DMS 273 treated with DMSO at 0.1 percent for 48 hours (cell line): ENCODE results near the gene ARHGAP11B.
"Not testable (repeated sequence)": the region's sequence is repeated elsewhere in the genome, so short reads cannot be mapped to it uniquely, and the experiment has no call there.

Source experiments
- DNase-seq: peaks from one replicate; lab custom pipeline; 2025; lab: John Stamatoyannopoulos, UW

ARHGAP11B gene

DNA sequence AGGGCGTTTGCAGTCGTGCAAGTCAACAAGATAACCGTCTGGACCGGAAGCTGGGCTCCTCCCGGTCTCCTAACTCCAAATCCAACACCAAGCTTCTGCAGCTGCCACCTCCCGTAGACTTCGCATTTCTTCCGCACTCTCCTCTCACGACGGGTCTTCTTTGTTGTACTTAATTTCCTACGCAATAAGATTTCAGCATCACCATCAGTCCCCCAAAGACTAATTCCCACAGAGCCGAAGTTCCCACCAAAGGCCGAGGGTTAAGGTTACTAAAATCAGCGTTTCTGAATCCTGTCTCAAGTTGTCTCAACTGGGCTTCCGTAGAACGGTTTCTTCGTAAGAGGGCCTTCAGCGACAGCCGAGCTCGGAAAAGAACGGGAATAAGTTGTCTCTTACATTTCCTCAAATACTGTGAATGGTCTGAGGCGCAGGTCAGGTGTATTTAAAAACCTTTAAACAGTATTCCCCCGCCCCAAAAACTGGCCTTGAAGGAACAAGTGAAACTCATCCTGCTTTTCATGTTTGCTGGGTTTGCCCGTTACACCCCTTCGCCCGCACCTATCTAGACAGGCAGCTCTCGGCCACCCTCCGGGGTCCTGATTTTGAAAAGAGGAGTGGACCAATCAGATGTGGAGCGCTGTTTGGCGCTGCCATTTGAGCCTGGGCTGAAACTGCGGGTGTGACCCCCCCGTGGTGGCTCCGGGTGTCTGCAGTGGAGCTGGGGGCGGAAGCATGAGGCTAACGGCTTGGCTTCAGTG lies at the start of gene ARHGAP11B:
ARHGAP11B (plus strand) TSS at position 693 of the 758 bp plus-strand sequence.
- DNase-seq = not testable (repeated sequence)

DNA sequence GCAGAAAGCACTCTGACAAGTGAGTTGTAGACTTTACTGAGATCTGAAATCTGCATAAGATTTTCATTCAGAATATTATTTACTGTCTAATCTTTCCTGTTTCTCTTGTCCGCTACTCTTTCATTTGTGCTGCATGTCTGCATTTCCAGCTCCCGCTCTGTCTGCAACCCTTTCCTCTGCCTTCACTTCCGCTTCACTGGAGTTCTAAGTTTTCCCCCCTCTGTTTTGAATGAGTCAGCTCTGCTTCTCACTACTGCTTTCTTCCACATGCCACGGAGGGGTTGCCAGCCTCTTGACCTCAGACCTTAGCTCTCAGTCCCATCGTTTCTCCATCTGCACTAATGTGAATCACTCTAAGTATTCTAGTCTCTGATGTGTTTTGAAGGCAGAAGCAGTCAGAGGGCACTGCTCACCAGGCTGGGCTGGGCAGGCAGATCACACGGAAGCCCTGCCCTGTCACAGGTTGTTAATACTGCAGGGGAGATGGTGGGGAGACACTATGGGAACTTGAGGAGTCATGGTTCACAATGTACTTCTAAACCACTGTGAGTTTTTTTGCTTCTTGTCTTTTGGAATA lies 46.4 kb upstream of the ARHGAP11B start:
- not testable (repeated sequence) for DNase-seq

DNA sequence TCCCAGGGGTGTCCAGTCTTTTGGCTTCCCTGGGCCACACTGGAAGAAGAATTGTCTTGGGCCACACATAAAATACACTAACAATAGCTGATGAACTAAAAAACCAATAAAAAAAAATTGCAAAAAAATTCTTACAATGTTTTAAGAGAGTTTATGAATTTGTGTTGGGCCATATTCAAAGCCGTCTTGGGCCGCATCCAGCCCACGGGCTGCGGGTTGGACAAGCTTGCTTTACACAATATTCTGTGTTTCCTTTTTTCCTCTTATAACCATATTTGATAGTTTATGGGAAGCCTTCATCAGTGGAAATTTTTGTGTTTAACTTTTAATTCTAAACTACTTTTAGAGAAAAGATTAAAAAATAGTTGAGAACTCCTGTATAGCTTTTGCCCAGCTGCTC lies 45.2 kb upstream of the ARHGAP11B start:
- DNase-seq = not testable (repeated sequence)

DNA sequence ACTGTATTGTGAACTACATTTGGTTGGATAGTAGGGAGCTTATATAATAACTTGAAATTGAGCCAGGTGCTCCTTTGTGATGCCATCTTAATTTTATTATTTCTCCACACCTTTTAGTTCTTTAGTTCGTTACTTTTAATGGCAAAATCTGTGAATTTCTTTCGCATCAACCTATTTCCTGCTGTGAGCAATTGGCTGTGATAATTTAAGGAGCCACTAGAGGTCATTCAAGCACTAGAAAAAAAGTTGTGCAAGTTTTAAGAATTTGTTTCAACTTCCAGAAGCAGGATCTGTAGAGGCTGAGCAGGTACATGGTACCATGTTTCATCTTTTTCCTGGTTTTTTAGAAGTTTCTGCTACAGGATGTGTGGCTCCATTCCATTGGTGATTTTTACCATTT lies 27.0 kb upstream of the ARHGAP11B start:
- DNase-seq = not testable (repeated sequence)

DNA sequence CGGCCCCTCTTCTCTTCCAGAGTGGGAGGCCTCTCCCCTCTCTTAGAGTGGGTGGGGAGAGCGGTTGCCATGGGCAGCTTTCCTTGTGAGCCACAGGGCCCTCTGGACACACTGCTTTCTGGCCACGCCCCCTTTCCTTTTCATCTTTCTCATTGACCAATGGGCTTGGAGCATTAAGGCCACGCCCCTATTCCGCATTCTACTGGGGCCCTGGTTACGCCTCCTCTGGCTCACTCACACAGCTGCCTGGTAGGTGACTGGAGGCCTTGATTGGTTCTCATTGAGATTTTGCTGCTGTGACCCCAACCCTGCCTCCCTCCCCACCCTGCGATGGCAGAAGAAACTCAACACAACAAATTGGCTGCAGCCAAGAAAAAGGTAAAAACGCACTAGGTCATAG lies 22.1 kb upstream of the ARHGAP11B start, which contains the start of gene GOLGA8H:
GOLGA8H (plus strand) TSS at position 233 of the 400 bp plus-strand sequence; CDS start at position 331, 98 bp downstream.
- not testable (repeated sequence) for DNase-seq

DNA sequence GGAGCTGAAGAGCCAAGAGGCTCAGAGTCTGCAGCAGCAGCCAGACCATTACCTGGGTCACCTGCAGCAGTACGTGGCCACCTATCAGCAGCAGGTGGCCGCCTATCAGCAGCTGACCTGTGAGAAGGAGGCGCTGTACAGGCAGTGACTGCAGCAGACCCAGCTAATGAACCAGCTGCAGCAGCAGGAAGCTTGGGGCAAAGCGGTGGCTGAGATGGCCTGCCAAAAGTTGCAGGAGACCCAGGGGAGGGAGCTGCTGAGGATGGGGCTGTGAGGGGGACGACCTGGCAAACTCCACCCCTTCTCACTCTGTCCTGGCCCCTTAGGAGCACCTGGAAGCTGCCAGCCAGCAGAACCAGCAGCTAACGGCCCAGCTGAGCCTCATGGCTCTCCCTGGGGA lies 13.7 kb upstream of the ARHGAP11B start:
- not testable (repeated sequence) for DNase-seq

DNA sequence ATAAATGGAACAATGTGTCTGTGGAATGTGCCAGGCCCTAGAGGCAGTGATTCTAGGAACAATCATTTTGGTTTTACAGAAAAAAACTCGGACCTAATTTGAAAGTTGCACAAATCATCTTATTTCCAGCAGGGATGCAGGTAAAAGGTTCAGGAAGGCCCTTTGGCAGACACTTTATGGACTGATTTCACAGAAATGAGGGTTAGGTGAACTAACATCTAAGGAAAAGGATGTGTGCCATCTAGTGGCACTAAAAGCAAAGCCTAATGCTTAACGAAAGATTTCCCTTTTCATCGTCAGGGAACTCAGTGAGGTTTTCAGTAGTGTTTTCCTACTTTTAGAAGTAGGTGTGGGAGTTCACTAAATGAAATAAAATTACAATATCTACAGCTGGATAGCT lies 4.6 kb upstream of the ARHGAP11B start:
- not testable (repeated sequence) for DNase-seq

DNA sequence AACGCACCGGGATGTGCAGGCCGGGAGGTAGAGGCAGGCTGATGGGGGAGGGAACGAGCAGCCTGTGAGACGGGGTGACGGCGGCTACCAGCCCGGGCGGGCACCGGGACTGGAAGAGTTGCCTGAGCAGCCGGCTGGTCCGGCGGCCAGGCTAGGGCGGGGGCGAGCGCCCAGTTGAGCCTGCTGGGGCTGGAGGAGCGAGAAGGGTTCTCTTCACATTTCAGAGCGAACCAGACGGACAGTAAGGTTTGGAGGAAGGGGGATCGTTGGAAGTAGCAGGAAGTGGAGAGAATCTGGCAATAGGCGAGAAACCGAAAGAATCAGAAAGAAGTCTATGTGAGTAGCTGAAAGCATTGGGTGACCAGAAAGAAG lies 252 bp downstream of the ARHGAP11B start:
- DNase-seq = not testable (repeated sequence)

DNA sequence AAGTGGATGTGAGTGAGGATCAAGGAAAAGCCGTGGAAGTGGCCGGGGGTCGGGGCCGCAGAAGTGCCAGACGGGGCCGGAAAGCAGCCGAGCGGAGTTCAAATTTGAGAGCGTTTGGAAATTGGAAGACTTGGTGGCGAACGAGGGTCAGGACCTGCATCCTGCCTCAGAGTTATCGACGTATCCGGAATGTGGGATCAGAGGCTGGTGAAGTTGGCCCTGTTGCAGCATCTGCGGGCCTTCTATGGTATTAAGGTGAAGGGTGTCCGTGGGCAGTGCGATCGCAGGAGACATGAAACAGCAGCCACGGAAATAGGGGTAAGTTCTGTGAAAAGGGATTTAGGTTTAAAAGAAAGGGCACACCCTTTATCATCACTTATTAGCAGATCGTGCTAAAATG lies 704 bp downstream of the ARHGAP11B start:
- DNase-seq = not testable (repeated sequence)

DNA sequence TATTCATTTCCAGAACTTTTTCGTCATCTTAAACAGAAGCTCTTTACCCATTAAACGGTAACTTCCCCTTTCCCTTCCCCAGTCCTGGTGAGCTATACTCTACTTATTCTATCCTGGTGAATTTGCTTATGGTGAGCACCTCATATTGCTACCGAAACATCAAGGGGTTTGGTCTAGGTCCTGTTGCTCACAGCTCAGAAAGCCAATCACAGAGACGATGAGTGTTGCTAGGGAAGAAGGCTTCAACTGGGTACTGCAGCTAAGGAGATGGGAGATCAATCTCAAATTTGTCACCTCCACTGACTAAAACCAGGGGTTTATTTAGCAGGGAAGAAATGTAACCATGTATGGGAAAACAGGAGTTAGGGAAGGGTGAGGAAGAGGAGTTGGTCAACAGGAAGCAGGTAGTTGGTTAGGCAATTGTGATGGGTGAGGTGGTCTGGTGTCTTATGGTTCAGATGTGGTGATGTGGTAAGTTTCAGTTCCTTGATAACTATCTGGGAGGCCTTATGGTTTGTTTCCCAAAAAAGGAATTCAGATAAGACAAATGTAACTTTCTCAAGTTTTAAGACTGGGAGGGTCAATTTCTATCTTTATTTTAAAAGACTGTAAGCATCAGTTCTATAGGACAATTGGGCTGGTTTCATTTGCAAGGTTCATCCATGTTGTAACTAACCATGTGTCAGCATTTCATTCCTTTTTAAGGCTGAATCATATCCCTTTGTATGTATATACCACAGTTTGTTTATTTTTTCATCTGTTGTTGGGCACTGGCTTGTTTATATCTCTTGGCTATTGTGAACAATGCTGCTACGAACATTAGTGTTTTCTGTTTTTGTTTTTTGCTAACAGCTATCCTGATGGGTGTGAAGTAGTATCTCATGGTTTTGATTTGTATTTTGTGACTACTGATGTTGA lies 24.3 kb downstream of the ARHGAP11B start:
- no peak for DNase-seq

DNA sequence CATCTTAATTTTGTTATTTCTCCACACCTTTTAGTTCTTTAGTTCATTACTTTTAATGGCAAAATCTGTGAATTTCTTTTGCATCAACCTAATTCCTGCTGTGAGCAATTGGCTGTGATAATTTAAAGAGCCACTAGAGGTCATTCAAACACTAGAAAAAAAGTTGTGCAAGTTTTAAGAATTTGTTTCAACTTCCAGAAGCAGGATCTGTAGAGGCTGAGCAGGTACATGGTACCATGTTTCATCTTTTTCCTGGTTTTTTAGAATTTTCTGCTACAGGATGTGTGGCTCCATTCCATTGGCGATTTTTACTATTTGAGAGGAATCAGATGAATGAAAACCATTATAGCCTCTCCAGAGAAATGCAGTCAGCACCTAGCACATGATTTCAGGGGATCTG lies 35.2 kb downstream of the ARHGAP11B start:
- DNase-seq = not testable (repeated sequence)

DNA sequence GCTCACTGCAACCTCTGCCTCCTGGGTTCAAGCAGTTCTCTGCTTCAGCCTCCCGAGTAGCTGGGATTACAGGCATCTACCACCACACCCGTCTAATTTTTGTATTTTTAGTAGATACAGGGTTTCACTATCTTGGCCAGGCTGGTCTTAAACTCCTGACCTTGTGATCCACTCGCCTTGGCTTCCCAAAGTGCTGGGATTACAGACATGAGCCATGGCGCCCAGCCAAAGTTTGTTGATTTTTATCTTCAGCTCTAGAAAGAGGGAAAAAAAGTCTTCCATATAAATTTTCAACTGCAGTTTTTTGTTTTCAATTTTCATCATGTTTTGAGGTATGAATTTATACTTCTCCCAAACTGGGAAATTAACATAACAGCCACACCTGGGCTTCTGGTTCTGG lies 43.7 kb downstream of the ARHGAP11B start:
- DNase-seq = not testable (repeated sequence)

DNA sequence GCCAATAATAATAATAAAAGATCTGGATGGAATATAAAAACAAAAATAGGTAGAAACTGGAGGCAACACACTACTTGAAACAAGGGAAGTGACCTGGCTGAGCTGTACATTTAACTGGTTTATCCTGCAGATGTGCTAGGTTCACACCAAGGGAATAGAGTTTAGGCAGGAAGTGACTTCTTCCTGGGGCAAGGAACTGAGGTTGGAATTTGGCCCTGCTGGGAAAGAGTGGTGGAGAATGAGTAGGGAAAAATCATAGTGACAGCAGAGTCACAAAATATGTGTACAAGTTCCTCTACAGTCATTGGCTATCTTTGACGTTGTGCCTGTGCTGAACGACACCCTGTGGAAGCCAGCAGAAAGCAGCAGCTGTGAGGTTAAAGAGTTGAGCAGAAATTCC lies 44.1 kb downstream of the ARHGAP11B start:
- no peak for DNase-seq

DNA sequence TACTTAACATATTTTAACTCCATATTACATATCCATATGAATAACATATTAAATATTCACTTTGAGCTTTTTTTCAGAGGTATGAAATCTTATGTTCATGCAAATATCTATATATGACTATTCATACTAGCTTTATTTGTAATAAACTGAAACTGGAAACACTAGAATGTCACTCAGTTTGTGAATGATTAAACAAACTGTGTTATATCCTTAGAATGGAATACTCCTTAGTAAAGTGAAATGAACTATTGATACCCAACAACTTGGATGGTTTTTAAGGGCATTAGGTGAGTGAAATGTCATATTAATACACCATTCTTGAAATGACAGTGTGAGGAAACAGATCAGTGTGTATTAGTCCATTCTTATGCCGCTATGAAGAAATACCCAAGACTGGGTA lies 45.4 kb downstream of the ARHGAP11B start:
- no peak for DNase-seq

DNA sequence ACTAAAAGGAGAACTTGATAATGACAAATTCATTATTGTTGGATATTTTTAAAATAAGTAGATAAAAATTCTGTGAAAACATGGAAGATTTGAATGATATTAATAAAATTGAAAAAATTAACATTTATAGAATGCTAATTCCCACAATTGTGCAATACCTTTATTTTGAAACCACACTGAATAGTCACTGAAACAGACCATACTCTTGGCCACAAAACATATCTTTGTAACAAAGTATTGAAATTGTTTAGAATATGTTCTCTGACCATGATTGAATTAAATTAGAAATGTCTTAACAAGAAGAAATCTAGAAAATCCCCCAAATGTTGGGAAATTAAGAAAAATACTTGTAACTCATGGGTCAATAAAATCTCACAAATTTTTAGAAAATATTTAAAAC lies 49.2 kb downstream of the ARHGAP11B start:
- DNase-seq = no peak

DNA sequence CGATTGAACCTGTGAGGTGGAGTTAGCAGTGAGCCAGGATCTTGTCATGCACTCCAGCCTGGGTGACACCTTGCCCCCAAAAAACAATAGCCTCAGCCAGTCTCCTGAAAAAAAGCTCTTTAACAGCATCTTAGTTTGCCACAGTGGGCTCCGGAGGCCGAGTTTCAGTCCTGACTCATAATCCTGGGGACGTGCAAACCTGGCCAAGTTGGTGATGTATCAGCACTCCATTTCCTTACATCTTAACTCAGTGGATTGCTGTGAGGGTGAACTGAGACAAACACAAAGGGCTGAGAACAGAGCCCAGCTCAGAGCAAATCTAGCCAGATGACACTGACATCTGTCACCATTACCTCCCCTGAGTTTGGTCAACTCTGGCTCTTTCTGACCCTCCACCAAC lies 50.0 kb downstream of the ARHGAP11B start:
- DNase-seq = not testable (repeated sequence)

DNA sequence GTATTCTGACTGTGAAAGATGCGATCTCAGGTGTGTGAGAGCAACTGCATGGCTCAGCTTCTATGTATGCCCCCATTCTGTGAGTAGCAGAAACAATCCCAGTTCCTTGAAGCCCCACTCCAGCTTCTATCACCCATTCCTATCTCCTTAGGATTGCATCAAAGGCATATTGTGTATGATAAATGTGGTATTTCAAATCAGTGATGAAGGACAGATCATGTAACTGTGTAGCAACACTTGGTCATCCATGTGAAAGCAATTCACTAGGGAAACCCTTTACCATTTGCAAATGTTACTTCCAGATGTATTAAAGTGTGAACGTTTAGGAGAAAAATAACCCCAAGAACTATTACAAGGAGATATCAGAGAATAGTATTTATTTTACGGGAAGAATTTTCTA lies 55.1 kb downstream of the ARHGAP11B start:
- DNase-seq = not testable (repeated sequence)

DNA sequence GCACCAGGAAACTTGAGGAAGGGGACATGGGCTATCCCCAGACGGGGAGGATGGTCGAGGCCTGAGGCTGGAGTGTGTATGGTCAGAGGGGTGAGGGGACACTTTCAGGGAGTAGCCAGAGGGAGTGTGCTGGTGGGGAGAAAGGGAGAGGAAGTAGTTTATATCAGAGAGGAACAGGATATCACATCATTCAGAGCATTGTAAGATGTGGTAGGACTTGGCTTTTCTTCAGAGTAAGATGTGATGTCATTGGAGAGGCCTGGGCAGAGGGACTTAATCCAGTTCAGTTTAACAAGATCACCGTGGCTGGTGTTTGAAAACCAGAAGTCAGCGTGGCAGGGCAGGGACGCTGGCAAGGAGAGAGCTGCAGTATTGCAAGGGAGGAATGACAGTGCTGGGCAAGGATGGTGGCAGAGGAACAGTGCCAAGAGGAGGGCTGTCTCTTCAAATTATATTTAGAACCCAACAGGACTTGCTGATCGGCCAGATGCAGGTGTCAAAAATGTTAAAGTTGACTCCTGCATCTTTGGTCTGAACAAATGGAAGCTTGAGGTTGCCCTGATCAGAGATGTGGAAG lies 59.9 kb downstream of the ARHGAP11B start:
- not testable (repeated sequence) for DNase-seq

DNA sequence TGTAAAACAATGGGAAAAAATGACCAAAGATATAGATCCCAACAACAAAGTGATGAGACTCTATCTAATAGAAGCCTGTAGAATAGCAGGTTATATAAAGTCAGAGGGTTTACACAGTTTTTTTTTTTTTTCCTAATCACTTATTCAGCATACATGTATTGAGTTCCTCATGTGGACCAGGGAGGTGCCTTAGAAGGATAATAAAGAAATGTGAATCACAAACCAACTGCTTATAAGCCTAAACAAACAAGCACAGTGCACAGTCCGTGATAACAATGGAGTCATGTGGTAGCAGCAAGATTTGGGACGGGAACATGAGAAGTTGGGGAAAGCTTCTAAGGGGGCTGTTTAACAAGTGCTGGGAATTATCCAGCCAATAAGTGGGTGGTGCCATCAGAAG lies 60.7 kb downstream of the ARHGAP11B start:
- DNase-seq = not testable (repeated sequence)
